Heart right ventricle (tissue), 16 donors: ENCODE data around the gene PRR14. TPM values are rescaled to one million over a fixed set of nuclear protein-coding genes. Genes with fewer than 3 reads are reported as not detected.
A peak's percentile ranks its signal among the peaks of the same experiment; 100 is the strongest.

Experiments
- ATAC-seq, 8 donors: fragments of 200-7000 bp; cut with Tn5 transposase; one replicate each; pipeline ENCODE4 v1.9.1; 2020; ENCODE audit warnings: mild to moderate bottlenecking in 8 of 8, moderate library complexity in 8 of 8, moderate number of reproducible peaks in 1 of 8
- DNase-seq, 2 donors: peaks; one replicate each; pipeline ENCODE4 v3.0.0-alpha.2; 2020
- H3K27ac ChIP-seq, 10 donors: fragments of 200-600 bp; sonication (generic) in 2 of 10; one replicate each; pipeline versions ENCODE4 v1.5.0 to v1.8.0; 2020 to 2022; ENCODE audit warnings: mild to moderate bottlenecking in 3 of 10
- H3K27me3 ChIP-seq, 7 donors: fragments of 200-600 bp; one replicate each; pipeline ENCODE4 v1.8.0; 2021 to 2022; ENCODE audit warnings: mild to moderate bottlenecking in 2 of 7
- H3K36me3 ChIP-seq, 9 donors: fragments of 200-600 bp; sonication (generic) in 1 of 9; one replicate each; pipeline versions ENCODE4 v1.5.0 to v1.8.0; 2020 to 2022; ENCODE audit warnings: mild to moderate bottlenecking in 2 of 9
- H3K4me1 ChIP-seq, 9 donors: fragments of 200-600 bp; sonication (generic) in 1 of 9; one replicate each; pipeline versions ENCODE4 v1.5.0 to v1.8.0; 2020 to 2022; ENCODE audit warnings: mild to moderate bottlenecking in 4 of 9
- H3K4me3 ChIP-seq, 10 donors: fragments of 200-600 bp; sonication (generic) in 2 of 10; one replicate each; pipeline versions ENCODE4 v1.5.0 to v1.8.0; 2020 to 2022; ENCODE audit warnings: mild to moderate bottlenecking in 7 of 10, moderate library complexity in 2 of 10
- H3K9me3 ChIP-seq, 11 donors: fragments of 200-600 bp in 10 of 11; sonication (generic) in 2 of 11; one replicate each; pipeline versions ENCODE4 v1.5.0 to v1.8.0; 2013 to 2022; ENCODE audit warnings: mild to moderate bottlenecking in 2 of 11, control low read depth in 1 of 11, moderate library complexity in 1 of 11
- CTCF ChIP-seq, 9 donors: fragments of 200-600 bp; sonication (generic) in 2 of 9; IDR thresholded peaks; one replicate each; pipeline versions ENCODE4 v1.5.0 to v1.8.0; 2021 to 2022; ENCODE audit warnings: antibody characterized with exemption in 9 of 9, mild to moderate bottlenecking in 5 of 9, moderate library complexity in 1 of 9
- WGBS, 2 donors: extraction: QIAGEN DNeasy Blood & Tissue Kit; methylation state at CpG; one replicate each; pipeline ENCODE4 v1.1.7; 2013; ENCODE audit warnings: inconsistent platforms in 1 of 2; 5-methylcytosine and 5-hydroxymethylcytosine counted together
- intact Hi-C, 10 donors: fragments of 100-400 bp; cut with DNase I; formaldehyde crosslinking; loops; one replicate each; pipeline versions ENCODE4 v1.11.1 to v1.14.2; 2022
- polyA plus RNA-seq, 2 donors: library from polyadenylated mRNA; stranded (reverse); fragments of 200-250 nt; gene quantifications; one replicate each; pipeline ENCODE4 v1.2.3, GENCODE V29; 2013
- total RNA-seq, 10 donors: library from RNA; stranded (reverse); fragmentation: NEBNext Ultra II Directional in 3 of 10; extraction: Animal tissue kit (Norgen Biotek cat#: 25700) in 3 of 10; gene quantifications; one replicate each; pipeline versions ENCODE4 v1.2.1 to v1.2.4, GENCODE V29; 2021 to 2023
- donor health status: Arrhythmogenic right ventricular cardiomyopathy.
- donor health status: ischemic (EF 13 %, LVEDD 7.1; RV severe dilation, severe dysfunction).
- donor health status: healthy with polysubstance abuse.
- donor health status: DM: no; HTN: yes; CAD: no.
- donor health status: DM: no; HTN: no; CAD: no.
- donor health status: ischemic (EF 25% LVEDD 6.9; RV normal size, moderate dysfunction).
- donor health status: ischemic (EF 25% LVEDD 5.7; RV mildly dilated, moderate dysfunction).
- donor health status: healthy.
- donor health status: DM: yes; HTN: yes; CAD: no.
- donor health status: Ischemic cardiomyopathy.
- donor health status: ischemic (EF 35%, LVEDD 5.7; RV mildly dilated, moderate dysfunction).
- donor health status: nonischemic (EF 11% LVEDD 7.7; RV severe dilation, severe dysfunction).
- donor health status: DM: yes; HTN: yes; CAD: no.
- donor health status: PGD.
- donor health status: ischemic (EF 29% LVEDD 5.4; RV normal size, mild dysfunction).
- donor health status: nonischemic (EF 23%, LVEDD 6.1; RV moderate dilation, normal function).

The PRR14 gene
- total and polyA plus RNA-seq, 12 donors, result 9.9 to 58.1 (median 17.8) TPM

GRCh38 chr16:30667361-30667905, 16.7 kb downstream of the PRR14 start:
- H3K36me3 ChIP-seq, result peaks cover 0 to 96% (median 80%) of the 10 kb centered on the region in 9 donors
- WGBS, 2 donors, result 89 to 90% methylated on average over 11 of the region's 11 CpGs
- H3K27me3 ChIP-seq, result no peaks in the 10 kb centered on the region
- H3K4me1 ChIP-seq, result peaks cover 3 to 18% (median 15%) of the 10 kb centered on the region in 9 donors
- no peaks in the 10 kb centered on the region for H3K9me3 ChIP-seq
- ATAC-seq (peak in 1 of 8 donors; percentile 3), DNase-seq (no peak)
- H3K27ac ChIP-seq, result no peak overlapping the region
- H3K4me3 ChIP-seq, result no peak overlapping the region
- no peak for TF ChIP-seq CTCF (IDR thresholded peaks at IDR 0.05)
- intact Hi-C loops, result no loop called here

GRCh38 chr16:30668393-30668792, 17.6 kb downstream of the PRR14 start:
- H3K27me3 ChIP-seq, result no peaks in the 10 kb centered on the region
- H3K4me1 ChIP-seq, result peaks cover 0 to 8% (median 5%) of the 10 kb centered on the region in 9 donors
- no peaks in the 10 kb centered on the region for H3K9me3 ChIP-seq
- H3K36me3 ChIP-seq, result peaks cover 0 to 86% (median 70%) of the 10 kb centered on the region in 9 donors
- H3K4me3 ChIP-seq, result no peak overlapping the region
- no peak for ATAC-seq
- intact Hi-C loops, result no loop called here
- TF ChIP-seq CTCF (IDR thresholded peaks at IDR 0.05), result no peak
- no peak overlapping the region for H3K27ac ChIP-seq
- WGBS, 2 donors, result 86 to 88% methylated on average over 12 of the region's 12 CpGs
- DNase-seq, result no peak

- peaks cover 0 to 4% (median 0%) of the 10 kb centered on the region in 9 donors for H3K4me1 ChIP-seq
- H3K27me3 ChIP-seq, result no peaks in the 10 kb centered on the region
- H3K27ac ChIP-seq, result no peak overlapping the region
- ATAC-seq, result peak in 1 of 8 donors; percentile 3
- TF ChIP-seq CTCF (IDR thresholded peaks at IDR 0.05), result no peak
- no peak for DNase-seq
- intact Hi-C loops, result no loop called here
- H3K4me3 ChIP-seq, result no peak overlapping the region
- peaks cover 0 to 78% (median 65%) of the 10 kb centered on the region in 9 donors for H3K36me3 ChIP-seq
- 91 to 92% methylated on average over 41 of the region's 41 CpGs for WGBS, 2 donors
- no peaks in the 10 kb centered on the region for H3K9me3 ChIP-seq
Measured at GRCh38 chr16:30669026-30669902, 18.5 kb downstream of the PRR14 start.

GRCh38 chr16:30669903-30670824, 19.4 kb downstream of the PRR14 start:
- WGBS, 2 donors, result 84 to 90% methylated on average over 14 of the region's 14 CpGs
- Histone ChIP-seq H3K36me3 (peaks cover 0 to 69% (median 57%) of the 10 kb centered on the region in 9 donors), H3K27ac (no peak overlapping the region), H3K27me3 (no peaks in the 10 kb centered on the region), H3K4me1 (no peaks in the 10 kb centered on the region), H3K9me3 (no peaks in the 10 kb centered on the region), H3K4me3 (no peak overlapping the region)
- ATAC-seq (peak in 2 of 8 donors; percentile 16 to 22), DNase-seq (no peak)
- no peak for TF ChIP-seq CTCF (IDR thresholded peaks at IDR 0.05)
- intact Hi-C loops, result no loop called here
